HG02870 (cell line): ENCODE results near the gene PNMT.

Source experiments
- ATAC-seq: cut with Tn5 transposase; IDR thresholded peaks from one replicate; pipeline ENCODE4 v1.9.1; 2021; ENCODE audit warnings: mild to moderate bottlenecking, moderate library complexity; ENCODE audit not compliant: unreplicated experiment

Gene PNMT

DNA sequence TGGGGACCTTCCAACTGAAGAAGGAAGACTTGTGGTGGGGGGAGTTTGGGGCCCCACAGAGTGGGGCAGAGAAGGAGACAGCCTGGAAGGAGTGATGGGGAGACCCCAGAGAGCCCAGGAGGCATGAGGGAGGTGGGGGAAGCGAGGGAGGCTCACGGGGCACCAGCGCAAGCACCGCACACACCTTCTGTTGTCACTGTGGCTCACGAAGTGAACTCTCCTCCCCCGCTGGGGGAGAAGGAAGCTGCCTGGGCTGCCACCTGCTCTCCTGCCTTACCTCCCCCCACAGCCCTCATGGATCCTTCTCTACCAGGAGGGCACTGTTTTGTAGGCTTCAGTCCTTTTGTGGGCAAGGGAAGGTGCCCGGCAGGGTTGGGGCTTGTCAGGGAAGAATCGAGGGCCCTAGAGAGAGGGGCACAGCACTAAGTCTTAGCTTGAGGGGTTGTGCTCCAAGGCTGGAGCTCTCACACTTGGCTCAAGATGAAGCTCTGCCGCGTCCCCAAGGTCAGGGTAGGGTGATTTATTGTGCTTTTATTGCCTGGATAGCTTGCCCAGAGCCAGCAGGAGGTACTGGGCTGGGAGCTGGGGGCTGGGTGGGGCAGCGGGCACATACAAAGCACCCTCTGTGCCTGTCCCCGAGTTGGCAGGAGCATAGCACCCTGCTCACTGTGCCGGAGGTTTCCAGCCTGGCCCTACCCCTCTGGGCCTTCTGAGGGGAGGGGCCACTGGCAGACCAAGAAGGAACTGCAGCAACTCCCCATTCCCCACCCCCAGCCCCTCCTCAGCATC, 35.9 kb upstream of the PNMT start:
- ATAC-seq = no peak

DNA sequence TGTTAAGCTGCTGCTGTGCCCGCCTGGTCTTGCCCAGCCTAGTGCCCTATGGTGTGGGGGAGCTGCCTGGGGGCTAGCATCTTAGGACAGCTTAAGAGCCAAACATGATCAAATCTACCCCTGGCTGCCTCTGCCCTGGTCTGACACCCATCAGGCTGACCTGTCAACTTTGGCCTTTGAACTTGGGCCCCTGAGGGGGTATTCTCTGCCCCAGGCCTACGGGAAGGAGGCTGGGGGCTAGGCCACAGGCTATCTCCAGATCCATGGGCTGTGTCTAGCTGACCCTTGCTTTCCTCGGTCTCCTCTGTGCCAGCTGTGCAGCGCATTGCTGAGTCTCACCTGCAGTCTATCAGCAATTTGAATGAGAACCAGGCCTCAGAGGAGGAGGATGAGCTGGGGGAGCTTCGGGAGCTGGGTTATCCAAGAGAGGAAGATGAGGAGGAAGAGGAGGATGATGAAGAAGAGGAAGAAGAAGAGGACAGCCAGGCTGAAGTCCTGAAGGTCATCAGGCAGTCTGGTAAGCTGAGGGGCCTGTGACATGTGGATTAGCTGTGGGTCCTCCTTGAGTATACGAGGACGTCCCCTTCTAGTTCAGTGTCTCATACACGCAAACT, 34.6 kb upstream of the PNMT start:
- no peak for ATAC-seq

DNA sequence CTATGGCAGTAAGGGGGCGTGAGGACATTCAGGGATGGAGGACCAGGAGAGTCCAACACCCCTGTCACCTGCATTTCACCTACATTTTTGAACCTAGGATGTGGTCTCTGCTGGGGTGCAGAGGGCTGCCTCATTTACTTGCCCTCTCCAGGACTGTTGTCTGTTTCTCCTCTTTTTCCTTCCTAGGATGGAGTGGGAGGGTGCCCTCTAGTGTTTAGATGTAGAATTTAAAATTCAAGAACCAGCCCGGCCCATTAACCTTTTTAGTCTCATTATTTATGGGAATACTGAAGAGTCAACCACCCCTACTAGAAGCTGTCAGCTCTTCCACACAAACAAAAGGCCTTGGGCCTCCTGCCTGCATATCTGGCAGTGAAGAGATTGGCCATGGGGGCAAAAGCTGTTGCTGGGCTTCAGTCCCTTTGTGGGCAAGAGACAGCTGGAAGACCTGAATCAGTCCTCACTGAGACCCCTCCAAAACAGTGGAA, 33.8 kb upstream of the PNMT start:
- no peak for ATAC-seq

DNA sequence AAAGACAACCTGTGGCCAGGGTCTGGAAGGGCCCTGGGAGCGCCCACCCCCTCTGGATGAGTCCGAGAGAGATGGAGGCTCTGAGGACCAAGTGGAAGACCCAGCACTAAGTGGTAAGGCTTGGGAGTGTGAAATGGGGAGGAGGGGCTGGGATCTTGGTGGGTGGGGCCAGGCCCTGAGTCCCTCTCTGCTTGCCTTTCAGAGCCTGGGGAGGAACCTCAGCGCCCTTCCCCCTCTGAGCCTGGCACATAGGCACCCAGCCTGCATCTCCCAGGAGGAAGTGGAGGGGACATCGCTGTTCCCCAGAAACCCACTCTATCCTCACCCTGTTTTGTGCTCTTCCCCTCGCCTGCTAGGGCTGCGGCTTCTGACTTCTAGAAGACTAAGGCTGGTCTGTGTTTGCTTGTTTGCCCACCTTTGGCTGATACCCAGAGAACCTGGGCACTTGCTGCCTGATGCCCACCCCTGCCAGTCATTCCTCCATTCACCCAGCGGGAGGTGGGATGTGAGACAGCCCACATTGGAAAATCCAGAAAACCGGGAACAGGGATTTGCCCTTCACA, 32.6 kb upstream of the PNMT start:
- no peak for ATAC-seq

DNA sequence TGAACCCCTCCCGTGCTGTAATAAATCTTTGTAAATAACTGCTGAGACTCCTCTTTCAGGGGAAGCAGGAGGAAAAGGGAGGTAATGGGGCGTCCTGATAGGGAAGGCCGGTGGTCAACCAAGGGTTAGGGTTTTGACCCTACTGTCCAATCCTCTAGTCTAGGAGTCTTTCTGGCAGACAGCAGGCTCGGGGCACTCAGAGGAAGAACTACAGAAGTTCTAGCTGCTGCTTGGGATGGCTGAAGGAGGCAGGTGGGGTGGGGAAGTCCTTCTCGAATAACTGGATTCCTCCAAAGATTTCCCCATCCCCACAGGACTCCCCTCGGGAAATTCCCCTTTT, 31.7 kb upstream of the PNMT start:
- ATAC-seq = peak; percentile 10

DNA sequence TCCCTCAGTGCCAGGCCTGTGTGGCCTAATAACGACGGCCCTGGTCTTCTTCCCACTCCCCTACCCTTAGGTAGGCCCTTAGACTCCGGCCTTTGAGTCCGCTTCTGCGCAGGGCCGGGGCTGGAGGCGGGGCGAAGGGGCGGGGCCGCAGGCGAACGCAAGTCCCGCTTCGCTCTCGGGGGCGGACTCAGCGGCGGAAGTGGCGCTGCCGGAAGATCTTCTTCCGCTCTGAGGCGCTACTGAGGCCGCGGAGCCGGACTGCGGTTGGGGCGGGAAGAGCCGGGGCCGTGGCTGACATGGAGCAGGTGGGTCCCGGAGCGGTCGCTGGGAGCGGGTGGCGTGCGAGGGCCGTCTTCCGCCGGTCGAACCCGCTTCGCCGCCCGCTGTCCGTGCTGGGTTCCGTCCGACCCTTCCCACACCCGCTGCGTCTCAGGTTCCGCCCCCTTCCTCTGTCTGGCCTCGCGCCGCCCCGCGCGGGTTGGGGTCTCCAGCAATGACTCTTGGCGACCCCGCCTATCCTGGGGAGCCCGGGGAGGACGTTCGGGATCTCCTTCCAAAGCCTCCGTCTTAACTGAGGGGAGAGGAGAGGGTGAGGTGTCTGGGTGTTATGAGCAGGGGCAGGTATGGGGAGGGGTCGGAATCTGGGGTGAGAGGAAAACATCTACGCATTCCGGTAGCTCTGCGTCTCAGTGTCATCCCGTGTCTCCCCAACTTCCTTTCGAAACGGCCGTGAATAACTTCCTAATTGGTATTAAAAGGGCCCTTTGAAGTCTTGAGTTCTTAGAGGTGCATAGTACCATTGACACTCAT, 31.1 kb upstream of the PNMT start, which contains the start of gene STARD3:
Gene STARD3, plus strand, starts transcription at position 218 of the 810 bp plus-strand sequence. CDS start 16,388 bp downstream, outside the sequence.
- peak; percentile 72 for ATAC-seq

DNA sequence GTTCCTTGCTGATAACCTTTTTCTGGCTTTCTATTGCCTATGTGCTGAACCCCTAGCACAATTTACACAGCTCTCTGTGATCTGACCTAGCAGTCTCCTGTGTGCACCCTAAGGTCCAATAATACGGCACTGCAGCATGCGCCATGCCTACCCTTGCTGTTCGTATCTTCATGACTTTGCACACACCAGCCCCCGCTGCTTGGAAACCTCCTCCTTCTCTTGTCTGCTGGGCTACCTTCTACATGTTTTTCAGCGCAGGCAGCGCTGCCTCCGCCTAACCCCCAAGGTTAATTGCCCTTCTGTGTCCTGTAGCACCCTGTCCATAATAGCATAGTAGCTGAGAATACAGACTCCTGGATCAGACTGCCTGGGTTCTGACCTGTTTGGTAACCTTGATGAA, 29.9 kb upstream of the PNMT start:
- ATAC-seq = no peak

DNA sequence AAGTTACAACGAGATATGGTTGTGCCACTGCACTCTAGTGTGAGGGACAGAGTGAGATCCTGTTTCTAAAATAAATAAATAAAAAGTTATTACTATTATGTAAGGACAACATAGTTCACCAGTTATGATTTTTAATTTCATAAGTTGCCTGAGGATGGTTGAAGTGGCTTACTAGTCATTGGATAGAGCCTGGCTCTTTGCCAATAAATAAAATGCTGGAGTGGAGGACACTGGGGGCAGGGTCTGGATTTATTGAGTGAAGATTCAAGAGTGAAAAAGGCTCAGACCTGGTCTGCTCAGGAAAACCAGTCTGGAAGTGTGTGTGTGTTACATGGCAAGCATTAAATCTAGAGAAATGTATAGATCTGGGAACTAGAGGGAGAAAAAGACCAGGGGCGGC, 29.2 kb upstream of the PNMT start:
- ATAC-seq = no peak

DNA sequence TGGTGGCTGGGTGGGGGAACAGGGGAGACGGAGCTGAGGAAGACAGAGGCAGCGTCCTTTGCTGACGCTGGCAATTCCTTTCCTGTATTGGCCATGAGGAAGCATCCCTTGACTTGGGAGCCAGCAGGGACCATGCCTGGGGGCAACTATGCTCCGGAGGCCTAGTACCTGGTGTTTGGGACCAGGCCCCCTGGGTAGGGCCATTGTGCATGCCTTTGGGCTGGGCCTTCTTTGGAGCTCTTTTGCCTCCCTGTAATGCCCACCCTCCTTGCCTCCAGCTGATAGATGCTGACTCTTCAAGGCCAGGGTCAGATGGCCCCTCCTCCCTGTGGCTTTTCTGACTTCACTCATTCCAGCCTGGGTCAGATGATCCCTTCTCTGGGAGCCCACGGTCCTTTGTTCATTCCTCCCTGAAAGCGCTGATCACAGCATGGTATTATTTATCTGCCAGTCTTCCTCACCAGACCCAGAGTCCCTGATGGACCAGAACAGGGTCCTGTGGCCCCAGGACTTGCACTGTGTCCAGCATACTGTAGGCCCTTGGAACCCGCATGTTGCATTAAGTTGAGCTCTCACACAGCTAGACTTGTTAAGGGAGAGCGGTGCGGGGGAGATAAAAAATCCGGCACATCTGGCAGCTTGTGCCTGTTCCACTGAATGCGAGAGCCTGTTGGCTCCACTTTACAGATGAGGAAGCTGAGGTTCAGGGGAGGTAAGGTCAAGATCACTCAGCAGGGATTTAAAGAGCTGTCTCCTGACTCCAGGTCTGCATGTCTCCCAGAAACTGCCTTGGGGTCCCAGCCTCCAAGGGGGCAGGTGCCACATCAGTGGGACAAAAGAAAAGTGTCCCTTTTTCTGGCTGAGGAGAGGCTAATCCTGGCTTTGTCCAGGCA, 28.4 kb upstream of the PNMT start:
- ATAC-seq = no peak

DNA sequence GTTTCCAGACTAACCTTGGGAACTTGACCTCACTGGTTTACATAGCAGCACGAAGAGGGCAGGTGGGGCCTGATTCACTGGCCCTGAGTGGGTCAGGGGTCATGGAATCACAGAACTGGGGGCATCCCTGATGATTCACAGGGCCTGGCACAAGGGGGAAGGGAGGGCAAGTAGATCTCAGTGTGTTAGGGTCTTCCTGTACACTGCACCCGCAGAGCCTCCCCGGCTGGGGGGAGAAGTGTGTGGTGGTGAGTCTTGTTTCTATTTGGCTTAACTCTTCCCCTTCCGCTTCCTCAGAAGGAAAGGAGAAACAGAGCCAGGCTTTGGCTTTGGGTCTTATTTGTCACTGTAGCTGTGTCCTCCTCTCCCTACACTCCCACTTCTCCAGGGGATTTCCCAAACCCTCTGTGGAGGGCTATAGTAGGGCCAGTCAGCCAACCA, 27.6 kb upstream of the PNMT start:
- no peak for ATAC-seq

DNA sequence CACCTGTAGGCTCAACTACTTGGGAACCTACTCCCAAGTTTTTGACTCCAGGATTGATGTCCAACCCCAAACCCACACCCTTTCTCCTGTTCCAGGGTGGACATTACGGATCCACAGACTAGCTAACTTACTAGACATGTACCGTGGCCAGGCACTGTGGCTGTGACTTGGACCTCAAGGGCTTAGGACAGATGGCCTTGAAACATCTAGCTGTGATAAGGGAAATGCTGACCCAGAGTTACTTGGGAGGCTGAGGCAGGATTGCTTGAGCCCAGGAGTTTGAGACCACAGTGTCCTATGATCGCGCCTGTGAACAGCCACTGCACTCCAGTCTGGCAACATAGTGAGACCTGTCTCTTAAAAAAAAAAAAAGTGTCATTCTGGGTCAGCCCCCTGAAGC, 27.2 kb upstream of the PNMT start:
- ATAC-seq = no peak

DNA sequence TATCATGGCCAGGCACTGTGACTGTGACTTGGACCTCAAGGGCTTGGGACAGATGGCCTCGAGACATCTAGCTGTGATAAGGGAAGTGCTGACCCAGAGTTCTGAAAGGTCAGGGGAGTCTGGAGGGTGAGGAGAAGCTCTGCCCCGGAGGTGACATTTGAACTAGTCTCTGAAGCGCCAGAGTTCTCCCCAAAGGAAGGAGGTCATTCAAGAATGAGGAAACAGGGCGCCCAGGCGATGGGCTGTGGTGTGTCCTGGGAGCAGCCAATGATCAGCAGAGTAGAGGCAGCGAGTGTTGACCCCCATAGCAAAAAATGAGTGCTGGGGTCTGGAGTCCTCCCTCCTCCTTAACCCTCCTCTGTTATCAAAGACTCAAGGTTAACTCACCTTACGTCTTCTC, 26.4 kb upstream of the PNMT start:
- no peak for ATAC-seq

DNA sequence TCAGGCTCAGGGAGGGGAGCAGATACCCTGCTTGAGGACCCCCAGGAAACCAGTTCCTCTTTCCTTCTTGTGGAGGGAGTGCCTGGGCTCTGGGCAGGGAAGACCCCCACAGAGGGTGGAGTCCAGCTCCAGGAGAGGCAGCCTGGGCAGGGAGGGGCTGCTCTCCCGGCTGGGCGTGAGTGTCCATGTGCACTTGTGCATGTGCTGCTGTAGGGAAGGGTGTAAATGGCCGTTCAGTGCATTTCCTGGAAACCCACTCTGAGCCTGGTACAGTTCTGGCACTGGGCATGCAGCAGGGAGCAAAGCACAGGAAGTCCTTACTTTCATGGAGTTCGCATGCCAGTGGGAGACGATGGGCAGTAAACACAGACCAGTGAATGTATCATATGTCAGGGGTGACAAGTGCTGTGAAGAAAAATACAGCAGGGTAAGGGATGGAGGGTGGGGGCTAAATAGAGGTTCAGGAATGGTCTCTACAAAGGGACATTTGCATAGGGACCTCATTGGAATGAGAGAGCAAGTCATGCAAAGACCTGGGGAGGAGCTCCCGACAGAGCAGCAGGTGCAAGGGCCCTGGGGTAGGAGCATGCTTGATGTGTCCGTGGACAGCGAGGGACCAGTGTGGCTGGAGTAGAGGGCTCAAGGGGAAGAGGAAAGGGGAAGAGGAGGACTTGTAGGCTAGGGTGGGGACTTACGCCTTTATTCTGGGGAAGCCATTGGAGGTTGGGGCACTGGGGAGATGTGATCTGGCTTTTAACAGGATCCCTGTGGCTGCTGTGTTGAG, 25.8 kb upstream of the PNMT start:
- ATAC-seq = no peak

DNA sequence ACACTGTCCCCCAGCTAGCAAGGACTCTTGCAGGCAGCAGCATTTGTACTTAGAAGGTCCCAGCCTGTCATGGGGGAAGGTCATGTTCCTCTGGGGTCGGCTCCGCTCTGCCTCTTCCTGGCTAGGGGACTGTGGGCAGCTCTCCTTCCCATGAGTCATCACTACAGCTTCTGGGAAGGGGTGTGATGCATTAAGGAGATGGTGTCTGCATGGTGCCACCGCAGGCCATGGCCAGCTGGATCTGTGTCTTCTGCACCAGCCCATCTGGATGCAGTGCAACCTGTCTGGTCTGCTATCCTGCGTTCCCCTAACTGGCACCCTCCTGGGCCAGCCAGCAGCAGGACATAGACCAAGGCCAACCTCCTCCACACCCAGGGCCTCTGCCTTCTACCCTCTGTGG, 25.0 kb upstream of the PNMT start:
- ATAC-seq = no peak

DNA sequence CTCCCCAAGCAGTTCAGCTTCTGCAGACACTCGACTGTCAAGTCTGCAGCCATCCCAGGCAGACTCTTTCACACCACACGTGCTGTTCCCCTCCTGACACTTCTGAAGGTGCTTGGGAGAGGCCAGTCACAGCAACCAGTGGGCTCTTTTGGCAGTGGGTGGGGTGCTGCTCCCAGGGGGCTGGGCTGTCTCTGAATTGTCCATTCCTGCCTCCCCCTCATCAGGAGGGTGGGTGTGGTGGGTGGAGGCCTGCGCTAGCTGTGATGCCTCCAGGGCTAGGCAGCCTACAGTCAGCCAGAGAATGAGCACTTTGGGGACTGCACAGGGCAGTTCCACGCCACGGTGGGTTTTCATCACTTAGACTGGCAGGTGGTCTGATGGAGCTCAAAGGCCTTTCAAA, 21.0 kb upstream of the PNMT start:
- no peak for ATAC-seq

DNA sequence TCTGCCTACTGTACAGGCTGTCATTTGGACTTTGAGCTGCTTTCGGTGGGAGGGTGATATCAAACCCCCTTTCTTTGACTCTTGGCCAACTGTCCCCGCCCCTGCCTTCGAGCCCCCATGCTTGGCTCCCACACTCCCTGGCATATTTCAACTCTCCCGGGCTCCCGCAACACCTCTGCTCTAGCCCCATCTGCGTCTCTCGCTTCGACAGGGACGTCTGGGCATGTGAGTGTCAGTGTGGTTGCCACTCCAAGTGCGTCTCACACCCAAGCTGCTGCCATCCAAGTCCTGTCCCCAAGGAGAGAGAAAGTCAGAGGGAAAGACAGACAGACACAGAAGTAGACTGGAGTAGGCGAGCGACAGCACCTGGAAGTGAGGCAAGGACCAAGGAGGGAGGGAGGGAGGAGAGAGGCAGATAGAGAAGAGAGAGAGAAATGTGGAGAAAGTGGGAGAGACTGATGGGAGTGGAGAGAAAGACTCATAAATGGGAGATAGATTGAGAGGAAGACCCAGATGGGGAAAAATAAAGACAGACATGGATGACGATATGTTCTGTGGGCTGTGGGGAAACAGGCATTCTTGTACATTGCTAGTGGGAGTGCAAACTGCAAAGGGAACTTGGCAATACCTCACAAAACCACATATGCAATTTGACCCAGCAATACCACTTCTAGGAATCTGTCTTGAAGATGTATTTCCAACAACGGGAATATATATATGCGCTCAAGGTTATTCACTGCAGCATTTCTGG, 19.5 kb upstream of the PNMT start:
- no peak for ATAC-seq

DNA sequence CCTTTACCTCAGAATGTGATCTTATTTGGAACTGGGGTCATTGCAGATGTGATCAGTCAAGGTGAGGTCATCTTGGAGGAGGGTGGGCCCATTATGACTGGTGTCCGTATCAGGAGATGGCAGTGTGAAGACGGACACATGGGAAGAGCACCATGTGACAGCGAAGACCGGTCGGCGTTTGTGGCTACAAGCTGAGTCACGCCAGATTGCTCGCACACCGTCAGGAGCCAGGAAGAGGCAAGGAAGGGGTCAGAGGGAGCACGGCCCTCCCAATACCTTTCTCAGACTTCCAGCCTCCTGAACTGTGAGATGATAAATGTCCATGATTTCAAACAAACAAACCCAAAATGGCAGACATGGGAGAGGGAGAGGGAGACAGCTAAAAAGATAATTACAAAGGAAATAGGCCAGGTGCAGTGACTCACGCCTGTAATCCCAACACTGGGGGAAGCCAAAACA, 18.1 kb upstream of the PNMT start:
- no peak for ATAC-seq

DNA sequence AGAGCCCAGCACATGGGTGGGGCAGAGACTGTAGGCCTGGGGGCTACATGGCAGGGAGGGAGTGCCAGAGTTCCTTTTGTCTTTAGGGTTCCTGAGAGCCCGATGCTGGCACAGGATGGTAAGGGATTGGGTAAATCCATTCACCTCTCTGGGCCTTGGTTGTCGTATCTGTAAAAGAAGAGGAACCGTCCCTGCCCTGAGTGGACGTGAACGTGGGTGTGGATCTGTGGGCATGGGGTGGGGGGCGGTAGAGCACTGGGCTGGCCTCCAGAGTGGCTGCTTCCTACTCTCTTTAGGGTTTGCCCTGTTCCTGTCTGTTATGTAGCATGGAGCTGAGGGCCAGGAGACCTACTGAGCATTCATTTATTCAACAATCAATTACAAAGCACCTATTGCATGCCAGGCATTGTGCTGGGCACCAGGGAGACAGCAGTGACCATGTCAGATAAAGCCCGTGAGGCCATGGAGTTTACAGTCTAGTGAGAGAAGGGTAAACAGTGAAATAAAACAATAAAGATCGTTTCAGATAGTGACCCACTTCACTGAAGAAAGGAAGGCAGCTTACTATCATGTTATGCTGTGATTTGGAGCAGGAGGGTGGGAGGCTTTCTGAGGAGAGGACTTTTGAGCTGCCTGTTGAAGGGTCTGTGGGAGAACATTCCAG, 16.2 kb upstream of the PNMT start:
- no peak for ATAC-seq
